PC-9 (cell line): ENCODE results near the gene SERTAD1. TPM values are rescaled to one million over a fixed set of nuclear protein-coding genes. Genes with fewer than 3 reads are reported as not detected.

Source experiments
- Bru-seq: library from RNA; stranded (reverse); fragments of 400-500 nt; gene quantifications from one replicate; lab custom pipeline; 2021; lab: Mats Ljungman, UMichigan
- BruChase-seq, 2 experiments: library from RNA; stranded (reverse); fragments of 400-500 nt; gene quantifications; one replicate each; lab custom pipeline; 2021; lab: Mats Ljungman, UMichigan
- BruUV-seq: library from RNA; stranded (reverse); fragments of 400-500 nt; replicated peaks from 2 replicates; lab custom pipeline; 2021; lab: Mats Ljungman, UMichigan
- CTCF ChIA-PET: fragments of 300-600 bp; sonication (Branson Sonifier 250); formaldehyde crosslinking; loops from one replicate; lab custom pipeline; 2022; ENCODE audit warnings: antibody characterized with exemption; lab: Charles Lee
- POLR2A ChIA-PET: fragments of 300-600 bp; sonication (Branson Sonifier 250); formaldehyde crosslinking; loops from one replicate; lab custom pipeline; 2022; ENCODE audit warnings: antibody characterized with exemption; ENCODE audit not compliant: unreplicated experiment; lab: Charles Lee
- DNase-seq, 2 experiments: peaks; one replicate each; pipeline versions ENCODE4 v3.0.0 to v3.0.0-alpha.2; 2015 to 2022; ENCODE audit warnings: mixed read lengths in 1 of 2
- H2AFZ ChIP-seq: fragments of 200-600 bp; sonication (generic); 2 replicates; pipeline ENCODE4 v1.8.1; 2017; ENCODE audit warnings: antibody characterized with exemption
- H3F3A ChIP-seq: fragments of 200-600 bp; sonication (generic); 2 replicates; pipeline ENCODE4 v1.8.1; 2017; ENCODE audit warnings: antibody characterized with exemption, mild to moderate bottlenecking, low read depth; ENCODE audit not compliant: insufficient read depth
- H3K27ac ChIP-seq: fragments of 200-600 bp; sonication (generic); 2 replicates; pipeline ENCODE4 v1.6.1; 2016; ENCODE audit warnings: mixed run types
- H3K27me3 ChIP-seq: fragments of 200-600 bp; sonication (generic); 2 replicates; pipeline ENCODE4 v1.6.1; 2016; ENCODE audit warnings: low read depth, mixed run types; ENCODE audit not compliant: insufficient read depth
- H3K36me3 ChIP-seq: fragments of 200-600 bp; sonication (generic); 2 replicates; pipeline ENCODE4 v1.6.1; 2016; ENCODE audit warnings: low read depth, mixed run types
- H3K4me1 ChIP-seq: fragments of 200-600 bp; sonication (generic); replicated peaks from 2 replicates; pipeline ENCODE4 v1.6.1; 2016; ENCODE audit warnings: mixed run types; ENCODE audit not compliant: insufficient read depth
- H3K4me2 ChIP-seq: fragments of 200-600 bp; sonication (generic); 2 replicates; pipeline ENCODE4 v1.6.1; 2017; ENCODE audit warnings: mixed run types
- H3K4me3 ChIP-seq: fragments of 200-600 bp; sonication (generic); 2 replicates; pipeline ENCODE4 v1.6.1; 2016; ENCODE audit warnings: mixed run types
- H3K79me2 ChIP-seq: fragments of 200-600 bp; sonication (generic); 2 replicates; pipeline ENCODE4 v1.6.1; 2017; ENCODE audit warnings: low read depth, mixed run types
- H3K9me2 ChIP-seq: fragments of 200-600 bp; sonication (generic); 2 replicates; pipeline ENCODE4 v1.8.1; 2017; ENCODE audit warnings: mild to moderate bottlenecking; ENCODE audit not compliant: insufficient read depth
- H3K9me3 ChIP-seq: fragments of 200-600 bp; sonication (generic); 2 replicates; pipeline ENCODE4 v1.8.1; 2016; ENCODE audit warnings: low read depth; ENCODE audit not compliant: insufficient read depth
- H4K20me1 ChIP-seq: fragments of 200-600 bp; sonication (generic); 2 replicates; pipeline ENCODE4 v1.8.1; 2017; ENCODE audit not compliant: insufficient read depth
- EZH2 ChIP-seq: fragments of 200-600 bp; sonication (generic); IDR thresholded peaks from 2 replicates; pipeline ENCODE4 v1.8.0; 2017; ENCODE audit warnings: antibody characterized with exemption, low read depth
- intact Hi-C: fragments of 100-400 bp; cut with micrococcal nuclease; formaldehyde crosslinking; loops from one replicate; pipeline ENCODE4 v1.10.0; 2022; ENCODE audit not compliant: unreplicated experiment
- long read RNA-seq: library from polyadenylated mRNA; stranded (forward); transcript quantifications from one replicate; pipeline ENCODE4 v2.0.0, GENCODE V29; 2022
- total RNA-seq: library from RNA; stranded (reverse); gene quantifications from 2 replicates; pipeline ENCODE4 v1.2.3, GENCODE V29; 2021
- TF ChIP-seq, protein P1 (sequence below): fragments of 200-600 bp; sonication (generic); conservative IDR thresholded peaks from 2 replicates; pipeline ENCODE4 v1.6.1; 2017; ENCODE audit warnings: mixed run types, antibody characterized with exemption, mild to moderate bottlenecking, moderate library complexity

SERTAD1 gene
- total RNA-seq (7.8 and 8.5 TPM in 2 replicates), Bru-seq, nascent RNA (percentile 76 among the genes with signal in this experiment), BruChase-seq, experiment 1, labeled RNA remaining after a 2-hour chase (percentile 66 among the genes with signal in this experiment), BruChase-seq, experiment 2, labeled RNA remaining after a 6-hour chase (percentile 57 among the genes with signal in this experiment)
- long read RNA-seq, transcript SERTAD1-201 (2 exons, 2,114 nt), result major isoform, 25 of 25 reads
- long read RNA-seq, partial matches to known transcripts, result 0 of 25 reads
- long read RNA-seq, other reads (novel, unspliced or antisense), result 0 of 25 reads

DNA sequence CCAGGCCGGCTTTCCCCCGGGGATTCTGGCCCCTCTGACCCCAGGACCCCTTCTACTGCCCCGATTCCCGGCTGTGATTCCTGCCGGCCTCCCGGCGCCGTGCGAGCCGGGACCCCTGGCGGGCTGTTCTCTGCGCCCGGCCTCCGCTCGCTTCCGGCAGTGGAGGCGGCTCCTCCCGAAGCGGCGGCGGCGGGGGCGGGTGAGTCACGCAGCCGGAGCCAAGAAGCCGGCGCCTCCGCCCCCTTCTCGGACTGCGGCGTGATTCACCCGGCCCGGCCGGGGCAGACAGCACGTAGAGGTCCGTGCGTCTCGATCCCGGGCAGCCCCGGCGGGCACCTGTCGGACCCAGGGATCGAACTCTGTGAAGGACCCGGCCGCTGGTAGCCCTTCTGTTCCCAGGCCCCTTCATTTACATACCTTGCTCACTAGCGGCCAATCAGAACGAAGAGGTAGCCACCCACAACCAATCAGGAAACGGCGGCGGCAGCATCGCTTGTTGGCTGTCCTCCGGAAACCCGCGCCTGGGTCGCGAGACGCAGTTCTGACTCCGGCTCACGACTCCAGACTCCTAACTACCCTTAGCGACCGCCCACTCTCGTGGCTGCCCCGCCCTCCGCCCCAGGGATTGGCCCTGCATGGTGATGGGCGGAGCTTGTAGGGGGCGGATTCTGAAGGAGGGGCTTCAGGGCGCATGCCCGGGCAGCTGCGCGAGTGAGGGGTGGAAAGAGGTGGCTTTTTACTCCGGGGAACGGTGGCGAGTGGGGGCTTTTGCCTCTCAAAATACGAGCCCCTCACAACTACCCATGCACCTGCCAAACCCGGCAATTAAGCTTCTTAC lies at the start of gene SERTAD1:
TSS of gene SERTAD1 (minus strand) at position 543 of the 838 bp plus-strand sequence. CDS start 2,446 bp downstream, outside the sequence.
- H3K4me2 ChIP-seq, result peak within 1 kb of the TSS; percentile 98
- peak; percentile 96 to 99 for DNase-seq
- BruUV-seq, result no TSS peak
- peak within 1 kb of the TSS; percentile 97 for H2AFZ ChIP-seq
- no peaks in the 10 kb centered on the region for H3K36me3 ChIP-seq
- H4K20me1 ChIP-seq, result no peaks in the 10 kb centered on the region
- H3K79me2 ChIP-seq, result peaks cover 28% of the 10 kb centered on the region
- ChIA-PET POLR2A (interaction anchor here (0.5 to 0.8 kb wide), 14 partner anchors 11 to 1373 kb away, joined by 3 to 12 read pairs (median 6); partner anchors contain the start of genes ACTMAP and BLVRB), CTCF (interaction anchor here (1.0 kb wide), 1 partner anchor 120 kb away, joined by 3 read pairs; no protein-coding TSS in a partner anchor)
- no peaks in the 10 kb centered on the region for H3K9me2 ChIP-seq
- peak within 1 kb of the TSS; percentile 87 for H3K4me3 ChIP-seq
- no peaks in the 10 kb centered on the region for H3K9me3 ChIP-seq
- peaks cover 5% of the 10 kb centered on the region; the same call in 1 of the 2 replicates for H3F3A ChIP-seq
- TF ChIP-seq, protein P1, sequence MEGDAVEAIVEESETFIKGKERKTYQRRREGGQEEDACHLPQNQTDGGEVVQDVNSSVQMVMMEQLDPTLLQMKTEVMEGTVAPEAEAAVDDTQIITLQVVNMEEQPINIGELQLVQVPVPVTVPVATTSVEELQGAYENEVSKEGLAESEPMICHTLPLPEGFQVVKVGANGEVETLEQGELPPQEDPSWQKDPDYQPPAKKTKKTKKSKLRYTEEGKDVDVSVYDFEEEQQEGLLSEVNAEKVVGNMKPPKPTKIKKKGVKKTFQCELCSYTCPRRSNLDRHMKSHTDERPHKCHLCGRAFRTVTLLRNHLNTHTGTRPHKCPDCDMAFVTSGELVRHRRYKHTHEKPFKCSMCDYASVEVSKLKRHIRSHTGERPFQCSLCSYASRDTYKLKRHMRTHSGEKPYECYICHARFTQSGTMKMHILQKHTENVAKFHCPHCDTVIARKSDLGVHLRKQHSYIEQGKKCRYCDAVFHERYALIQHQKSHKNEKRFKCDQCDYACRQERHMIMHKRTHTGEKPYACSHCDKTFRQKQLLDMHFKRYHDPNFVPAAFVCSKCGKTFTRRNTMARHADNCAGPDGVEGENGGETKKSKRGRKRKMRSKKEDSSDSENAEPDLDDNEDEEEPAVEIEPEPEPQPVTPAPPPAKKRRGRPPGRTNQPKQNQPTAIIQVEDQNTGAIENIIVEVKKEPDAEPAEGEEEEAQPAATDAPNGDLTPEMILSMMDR, result peak; percentile 81
- no peak for TF ChIP-seq EZH2
- H3K4me1 ChIP-seq, result peaks cover 12% of the 10 kb centered on the region
- intact Hi-C loops, result loop anchor here (1.0 to 10.0 kb wide), 4 partner anchors 18 to 292 kb away; partner anchors contain the start of genes COQ8B and ITPKC
- H3K27ac ChIP-seq, result peak within 1 kb of the TSS; percentile 92
- H3K27me3 ChIP-seq, result no peaks in the 10 kb centered on the region

DNA sequence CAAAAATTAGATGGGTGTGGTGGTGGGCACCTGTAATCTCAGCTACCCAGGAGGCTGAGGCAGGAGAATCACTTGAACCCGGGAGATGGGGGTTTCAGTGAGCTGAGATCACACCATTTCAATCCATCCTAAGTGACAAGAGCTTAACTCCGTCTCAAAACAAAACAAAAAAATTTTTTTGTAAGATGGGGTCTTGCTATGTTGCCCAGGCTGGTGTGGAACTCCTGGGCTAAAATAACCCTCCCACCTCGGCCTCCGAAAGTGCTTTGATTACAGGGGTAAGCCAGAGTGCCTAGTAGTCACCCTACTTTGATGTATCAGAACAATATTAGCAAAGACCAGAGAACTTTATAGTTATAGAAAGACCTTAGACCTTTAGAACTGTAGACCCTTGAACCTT lies 48.9 kb upstream of the SERTAD1 start:
- no peak for DNase-seq
- Histone ChIP-seq H3K79me2 (no peaks in the 10 kb centered on the region), H2AFZ (no peak overlapping the region), H3K4me2 (no peak overlapping the region), H4K20me1 (no peaks in the 10 kb centered on the region), H3K4me3 (no peak overlapping the region), H3K27ac (no peak overlapping the region), H3K36me3 (no peaks in the 10 kb centered on the region), H3K4me1 (no peaks in the 10 kb centered on the region), H3K9me2 (no peaks in the 10 kb centered on the region), H3F3A (no peaks in the 10 kb centered on the region), H3K9me3 (no peaks in the 10 kb centered on the region), H3K27me3 (no peaks in the 10 kb centered on the region)
- CTCF ChIA-PET, result no interaction called here
- TF ChIP-seq EZH2, result no peak
- TF ChIP-seq, protein P1, result no peak
- POLR2A ChIA-PET, result no interaction called here
- intact Hi-C loops, result no loop called here
- BruUV-seq, result no TSS peak

- H3K27ac ChIP-seq, result no peak overlapping the region
- ChIA-PET POLR2A (no interaction called here), CTCF (no interaction called here)
- no peaks in the 10 kb centered on the region for H3K9me2 ChIP-seq
- no peaks in the 10 kb centered on the region for H3K27me3 ChIP-seq
- H3K4me1 ChIP-seq, result no peaks in the 10 kb centered on the region
- no peak for TF ChIP-seq EZH2
- DNase-seq, result no peak
- peaks cover 7% of the 10 kb centered on the region for H3F3A ChIP-seq
- no peaks in the 10 kb centered on the region for H3K36me3 ChIP-seq
- BruUV-seq, result no TSS peak
- no peaks in the 10 kb centered on the region for H3K9me3 ChIP-seq
- no peak overlapping the region for H3K4me3 ChIP-seq
- intact Hi-C loops, result no loop called here
- H4K20me1 ChIP-seq, result no peaks in the 10 kb centered on the region
- H3K4me2 ChIP-seq, result no peak overlapping the region
- H2AFZ ChIP-seq, result no peak overlapping the region
- H3K79me2 ChIP-seq, result no peaks in the 10 kb centered on the region
These were observed 46.7 kb upstream of the SERTAD1 start for GRCh38 chr19:40472516-40472915.
